GM18505 (cell line): Measurements from ENCODE around the gene RANBP9.

Source experiments
- ATAC-seq: cut with Tn5 transposase; IDR thresholded peaks from one replicate; pipeline ENCODE4 v1.9.1; 2021; ENCODE audit not compliant: unreplicated experiment
- POLR2A ChIP-seq: IDR thresholded peaks from 4 replicates; pipeline ENCODE4 v1.6.1; 2011; ENCODE audit warnings: borderline replicate concordance; ENCODE audit not compliant: insufficient read depth, insufficient read length; ENCODE audit errors: extremely low read depth

Gene RANBP9

GRCh38 chr6:13638014-13638413 is 73.6 kb downstream of the RANBP9 start:
- no peak for ATAC-seq
- no peak for TF ChIP-seq POLR2A

GRCh38 chr6:13635948-13636658 is 75.5 kb downstream of the RANBP9 start:
- no peak for ATAC-seq
- TF ChIP-seq POLR2A = no peak

GRCh38 chr6:13633343-13633742 is 78.3 kb downstream of the RANBP9 start:
- ATAC-seq = no peak
- TF ChIP-seq POLR2A = no peak

GRCh38 chr6:13630499-13630898 is 81.1 kb downstream of the RANBP9 start:
- no peak for TF ChIP-seq POLR2A
- no peak for ATAC-seq

GRCh38 chr6:13629459-13630116 is 82.0 kb downstream of the RANBP9 start:
- no peak for ATAC-seq
- TF ChIP-seq POLR2A = no peak

- no peak for ATAC-seq
- no peak for TF ChIP-seq POLR2A
Measured at GRCh38 chr6:13624871-13625288, 86.8 kb downstream of the RANBP9 start.

- TF ChIP-seq POLR2A = no peak
- no peak for ATAC-seq
Measured at GRCh38 chr6:13617066-13617465, 94.6 kb downstream of the RANBP9 start.

GRCh38 chr6:13615792-13616120 is 95.9 kb downstream of the RANBP9 start:
- no peak for TF ChIP-seq POLR2A
- ATAC-seq = peak; percentile 28

GRCh38 chr6:13614926-13615791 is 96.5 kb downstream of the RANBP9 start, which contains the start of gene NOL7:
Gene NOL7, plus strand, starts transcription at chr6:13615335. Its CDS starts 24 bp downstream, at chr6:13615359.
- peak; percentile 94 for TF ChIP-seq POLR2A
- ATAC-seq = peak; percentile 89

- TF ChIP-seq POLR2A = no peak
Measured at GRCh38 chr6:13614126-13614925, 97.3 kb downstream of the RANBP9 start.

GRCh38 chr6:13613029-13613594 is 98.5 kb downstream of the RANBP9 start:
- no peak for TF ChIP-seq POLR2A
- no peak for ATAC-seq

More at GRCh38 chr6:13614126-13614925, 97.3 kb downstream of the RANBP9 start:
- ATAC-seq = peak; percentile 20

- TF ChIP-seq POLR2A = no peak
- ATAC-seq = no peak
Measured at GRCh38 chr6:13611715-13612114, 99.9 kb downstream of the RANBP9 start.
